ENCODE data around the gene SMIM30.
"Not testable (repeated sequence)": the region's sequence is repeated elsewhere in the genome, so short reads cannot be mapped to it uniquely, and the experiment has no call there.

SMIM30 gene

GRCh38 chr7:113118074-113118959 lies at the start of gene SMIM30:
SMIM30 (minus strand) TSS chr7:113118554; CDS start chr7:113117578, 976 bp downstream.
- peak; percentile 97 for DNase-seq

GRCh38 chr7:113166176-113166575 lies 47.8 kb upstream of the SMIM30 start:
- not testable (repeated sequence) for DNase-seq

GRCh38 chr7:113161050-113161449 lies 42.7 kb upstream of the SMIM30 start:
- no peak for DNase-seq

GRCh38 chr7:113159746-113160339 lies 41.5 kb upstream of the SMIM30 start:
- peak; percentile 52 for DNase-seq

GRCh38 chr7:113158756-113159155 lies 40.4 kb upstream of the SMIM30 start:
- no peak for DNase-seq

- DNase-seq = no peak
These were observed 35.8 kb upstream of the SMIM30 start for GRCh38 chr7:113154117-113154516.

- DNase-seq = no peak
These were observed 26.5 kb upstream of the SMIM30 start for GRCh38 chr7:113144817-113145216.

- DNase-seq = no peak
These were observed 25.3 kb upstream of the SMIM30 start for GRCh38 chr7:113143486-113144257.

GRCh38 chr7:113142385-113143119 lies 24.2 kb upstream of the SMIM30 start:
- DNase-seq = no peak

- DNase-seq = no peak
These were observed 23.4 kb upstream of the SMIM30 start for GRCh38 chr7:113141803-113142202.

- no peak for DNase-seq
These were observed 22.6 kb upstream of the SMIM30 start for GRCh38 chr7:113140956-113141355.

- no peak for DNase-seq
These were observed 18.9 kb upstream of the SMIM30 start for GRCh38 chr7:113137241-113137640.

GRCh38 chr7:113134025-113134424 lies 15.7 kb upstream of the SMIM30 start:
- no peak for DNase-seq

GRCh38 chr7:113131367-113131766 lies 13.0 kb upstream of the SMIM30 start:
- DNase-seq = no peak

- no peak for DNase-seq
These were observed 9.7 kb upstream of the SMIM30 start for GRCh38 chr7:113128031-113128430.

- DNase-seq = no peak
These were observed 7.4 kb upstream of the SMIM30 start for GRCh38 chr7:113125728-113126127.

GRCh38 chr7:113122744-113123143 lies 4.4 kb upstream of the SMIM30 start:
- DNase-seq = no peak

GRCh38 chr7:113120647-113121046 lies 2.3 kb upstream of the SMIM30 start:
- DNase-seq = no peak

- no peak for DNase-seq
These were observed 1.1 kb upstream of the SMIM30 start for GRCh38 chr7:113119429-113119828.

- peak; percentile 3 for DNase-seq
These were observed 980 bp downstream of the SMIM30 start for GRCh38 chr7:113117374-113117774.

- DNase-seq = peak; percentile 13
These were observed 4.4 kb downstream of the SMIM30 start for GRCh38 chr7:113113912-113114311.

GRCh38 chr7:113109718-113110117 lies 8.6 kb downstream of the SMIM30 start:
- DNase-seq = no peak

- DNase-seq = peak; percentile 66
These were observed 18.2 kb downstream of the SMIM30 start for GRCh38 chr7:113100121-113100603.

Data from eye (tissue), 1 donor.